Stimulated activated CD8-positive, alpha-beta memory T cell treated with anti-CD3 and anti-CD28 coated beads, Interleukin-15, amount 100 ng/mL, for 1 hour (primary cell): Measurements from ENCODE around the gene LGALSL.

ENCODE experiments used
- DNase-seq: peaks from one replicate; pipeline ENCODE4 v3.0.0-alpha.2; 2020; ENCODE audit warnings: low read depth

Gene LGALSL

DNA sequence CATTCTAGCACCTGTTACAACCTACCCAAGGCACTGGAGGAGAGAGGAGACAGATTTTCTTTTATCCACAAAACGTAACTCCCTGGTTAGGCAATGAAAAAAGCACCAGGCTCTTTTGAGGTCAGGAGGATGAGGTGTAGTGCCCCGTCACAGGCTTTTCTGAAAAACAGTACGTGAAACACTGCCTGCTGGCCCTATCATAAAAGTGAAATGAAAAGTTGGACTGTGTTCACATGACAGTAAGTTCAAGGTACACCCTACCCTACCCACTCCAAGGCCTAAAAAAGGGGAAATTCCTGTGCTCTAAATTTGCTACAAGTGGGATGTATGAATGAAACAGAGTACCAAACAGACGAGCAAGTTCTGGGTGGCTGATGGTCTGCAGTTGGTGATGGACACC is 17.6 kb downstream of the LGALSL start:
- no peak for DNase-seq

DNA sequence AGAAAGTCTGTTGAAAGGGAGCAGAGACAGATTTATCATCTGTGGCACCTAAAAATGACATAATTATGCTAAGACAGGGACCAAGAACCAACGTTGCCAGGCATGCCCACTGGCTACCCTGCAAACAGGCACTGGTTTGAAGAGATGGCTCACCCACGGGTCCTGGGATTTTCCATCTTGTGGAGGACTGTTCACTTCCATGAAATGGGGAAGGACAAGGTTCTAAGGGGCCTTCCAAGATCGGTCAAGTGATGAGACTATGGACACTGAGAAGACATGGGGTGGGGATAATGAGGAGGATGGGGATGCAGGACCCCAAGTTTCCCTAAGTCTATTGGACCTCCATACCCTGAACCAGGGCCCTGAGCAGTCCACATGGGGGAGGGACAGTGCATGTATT is 18.9 kb downstream of the LGALSL start:
- DNase-seq: no peak

DNA sequence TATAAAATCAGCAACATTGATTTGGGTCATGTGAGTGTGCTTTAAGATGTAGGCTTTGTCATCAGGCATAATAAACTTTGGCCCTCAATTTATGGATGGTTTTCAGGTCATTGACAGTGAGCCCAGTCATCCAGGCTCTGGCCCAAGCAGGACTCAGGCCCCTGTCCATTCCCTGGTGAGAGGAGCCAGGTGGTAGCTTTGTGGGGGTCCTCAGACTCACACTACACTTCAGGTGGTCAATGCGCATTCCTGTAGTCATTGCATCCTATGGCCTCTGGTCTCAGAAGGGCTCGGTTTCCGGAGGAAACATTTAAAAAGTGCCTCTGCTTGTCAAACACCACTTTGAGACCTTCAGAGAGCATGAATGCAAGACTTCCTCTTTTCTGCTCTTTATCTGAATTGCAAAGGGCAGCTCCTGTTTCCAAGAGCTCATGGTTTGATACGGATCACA is 20.2 kb downstream of the LGALSL start:
- no peak for DNase-seq

DNA sequence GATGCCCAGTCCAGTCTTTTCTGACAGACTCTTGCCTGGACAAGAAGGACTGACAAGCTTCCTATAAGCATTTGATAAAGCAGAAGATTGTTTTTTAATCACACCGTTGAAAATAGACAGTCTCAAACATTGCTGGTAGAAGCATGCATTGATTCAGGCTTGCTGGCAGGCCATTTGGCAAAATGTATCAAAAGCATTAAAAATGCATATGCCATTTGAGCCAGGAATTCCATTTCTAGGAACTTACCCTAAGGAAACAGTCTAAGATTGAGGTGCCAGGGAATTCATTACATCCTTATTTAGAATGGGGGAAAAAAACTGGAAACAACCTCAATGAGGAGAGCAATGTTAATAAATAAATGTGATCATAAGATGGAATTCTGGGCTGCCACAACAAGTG is 20.7 kb downstream of the LGALSL start:
- DNase-seq: no peak

DNA sequence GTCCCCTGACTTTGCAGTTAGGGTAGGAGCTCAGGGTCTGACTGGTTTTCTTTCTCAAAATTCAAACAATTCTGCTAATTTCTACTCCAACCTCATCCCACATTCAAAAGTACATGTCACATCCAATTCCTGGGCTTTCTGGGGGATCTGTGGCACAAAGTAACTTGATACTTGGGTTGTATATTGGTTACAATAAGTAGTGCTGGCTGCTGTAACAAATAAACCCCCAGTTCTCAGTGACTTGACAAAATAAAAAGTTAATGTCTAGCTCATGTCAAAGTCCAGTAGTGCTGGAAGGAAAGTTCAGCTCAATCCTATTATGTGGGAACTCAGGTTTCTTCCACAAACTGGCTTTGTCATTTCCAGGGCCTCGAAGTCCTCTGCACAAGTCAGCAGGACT is 23.1 kb downstream of the LGALSL start:
- DNase-seq: no peak

DNA sequence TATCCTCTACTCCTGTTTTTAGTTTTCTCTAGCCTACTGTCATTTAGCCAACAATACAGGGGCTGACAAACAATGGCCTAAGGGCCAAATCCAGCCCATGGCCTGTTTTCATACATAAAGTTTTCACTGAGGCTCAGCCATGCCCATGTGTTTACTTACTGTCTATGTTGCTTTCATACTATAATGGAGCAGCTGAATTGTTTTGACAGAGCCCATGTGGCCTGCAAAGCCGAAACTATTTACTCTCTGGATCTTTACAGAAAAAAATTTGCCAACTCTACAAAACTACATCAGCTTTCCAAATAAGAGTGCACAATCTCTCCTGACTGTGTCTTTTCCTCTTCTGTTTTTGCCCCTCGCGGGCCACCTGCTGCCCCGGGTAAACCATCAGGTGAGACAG is 24.0 kb downstream of the LGALSL start:
- DNase-seq: no peak

DNA sequence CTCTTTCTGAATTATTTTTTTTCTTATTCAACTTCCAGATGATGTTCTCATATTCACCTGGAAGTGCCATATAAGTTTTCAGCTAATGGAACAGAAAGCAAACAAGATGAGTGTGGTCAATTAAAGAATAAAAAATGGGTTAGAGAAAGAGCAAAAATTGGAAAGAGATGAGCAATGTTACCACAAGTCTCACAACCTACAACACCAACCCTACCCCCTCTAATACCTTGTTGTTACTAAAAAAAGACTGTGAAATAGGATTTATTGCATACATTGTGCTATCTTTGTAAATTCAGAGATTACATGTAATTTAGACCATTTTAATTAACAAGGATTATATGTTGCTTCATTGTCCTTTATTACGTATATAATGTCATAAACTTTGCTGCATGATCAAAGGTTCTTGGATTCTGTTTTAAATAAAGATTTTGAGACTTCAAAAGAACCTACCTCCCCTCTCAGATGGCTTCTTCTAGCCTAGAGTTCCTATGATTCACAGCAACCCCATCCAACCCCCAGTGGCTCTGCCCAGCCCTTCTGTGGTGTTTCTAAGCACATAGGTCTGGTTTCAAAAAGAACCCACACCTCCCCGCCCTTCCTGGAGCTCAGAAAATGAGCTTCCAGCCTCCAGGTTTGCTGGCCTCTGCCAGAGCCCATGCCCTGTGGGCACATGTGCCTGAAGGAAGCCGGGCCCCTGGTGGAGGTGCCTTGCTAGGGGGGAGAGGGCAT is 24.7 kb downstream of the LGALSL start:
- DNase-seq: no peak

DNA sequence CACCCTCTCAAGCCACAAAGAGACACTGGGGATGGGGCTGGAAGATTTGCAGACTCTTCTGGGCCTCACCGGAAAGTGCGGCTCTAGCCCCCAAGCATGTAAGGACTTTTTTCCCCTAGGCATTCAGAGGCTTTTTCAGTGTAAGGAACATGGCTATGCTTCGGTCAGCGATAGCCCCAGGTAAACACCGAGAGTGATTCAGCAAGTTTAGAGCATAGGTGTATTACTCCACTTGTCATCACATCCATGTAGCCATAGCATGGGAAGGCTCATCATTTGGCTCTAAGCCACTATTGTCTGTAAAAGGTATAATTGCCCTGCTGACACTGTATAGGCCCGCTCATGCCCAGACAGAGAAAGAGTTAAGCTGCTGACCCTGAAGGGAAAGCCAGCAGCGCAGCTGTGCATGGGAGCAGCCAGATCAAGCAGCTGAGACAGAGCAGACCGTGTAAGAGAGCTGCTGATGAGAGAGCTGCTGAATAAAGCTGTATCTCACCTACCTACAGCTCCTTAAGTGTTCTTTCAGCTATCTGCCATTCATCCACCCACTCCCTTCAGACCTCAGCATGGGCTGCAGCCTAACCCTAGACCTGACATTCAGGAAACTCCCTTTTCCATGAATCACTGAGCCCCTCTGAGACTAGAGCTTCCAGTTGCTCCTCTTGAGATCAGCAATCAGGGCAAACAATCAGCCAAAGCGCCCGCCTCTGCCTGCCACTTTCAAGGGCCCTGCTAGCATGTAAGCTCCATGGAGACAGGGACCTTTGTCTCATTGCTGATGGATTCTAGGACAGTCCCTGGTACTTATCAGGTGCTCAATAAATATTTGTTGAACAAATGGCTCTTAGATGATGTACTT is 25.5 kb downstream of the LGALSL start:
- DNase-seq: no peak

DNA sequence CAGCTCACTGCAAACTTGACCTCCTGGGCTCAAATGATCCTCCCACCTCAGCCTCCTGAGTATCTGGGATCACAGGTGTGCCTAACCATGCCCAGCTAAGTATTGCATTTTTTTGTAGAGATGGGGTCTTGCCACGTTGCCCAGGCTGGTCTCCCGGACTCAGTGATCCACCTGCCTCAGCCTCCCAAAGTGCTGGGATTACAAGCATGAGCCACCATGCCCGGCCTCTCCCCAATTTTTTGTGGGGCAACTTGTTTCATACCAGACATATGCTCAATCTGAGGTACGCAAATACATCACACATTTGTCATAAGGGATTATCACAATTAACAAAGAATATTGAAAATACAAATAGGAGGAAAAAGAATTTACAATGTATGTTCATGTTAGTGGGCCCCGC is 27.7 kb downstream of the LGALSL start:
- DNase-seq: no peak

DNA sequence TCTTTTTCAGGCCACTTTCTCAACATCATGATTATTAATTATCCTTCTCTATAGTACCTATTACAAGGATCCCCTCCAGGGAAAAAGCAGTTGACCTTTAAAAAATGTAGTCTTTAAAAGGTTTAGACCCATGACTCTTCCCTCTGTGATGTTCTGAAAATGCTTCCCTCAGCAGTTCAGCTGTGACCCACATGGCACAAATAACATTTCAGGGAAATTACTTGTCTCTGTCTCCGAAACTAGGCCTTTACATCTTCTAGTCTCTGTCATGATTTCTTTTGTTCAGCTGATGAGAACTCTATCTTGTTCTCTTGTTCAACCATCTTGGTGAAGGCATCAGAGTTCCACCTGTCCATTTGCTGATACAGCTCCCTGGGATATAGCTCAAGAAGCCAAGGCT is 28.3 kb downstream of the LGALSL start:
- no peak for DNase-seq

DNA sequence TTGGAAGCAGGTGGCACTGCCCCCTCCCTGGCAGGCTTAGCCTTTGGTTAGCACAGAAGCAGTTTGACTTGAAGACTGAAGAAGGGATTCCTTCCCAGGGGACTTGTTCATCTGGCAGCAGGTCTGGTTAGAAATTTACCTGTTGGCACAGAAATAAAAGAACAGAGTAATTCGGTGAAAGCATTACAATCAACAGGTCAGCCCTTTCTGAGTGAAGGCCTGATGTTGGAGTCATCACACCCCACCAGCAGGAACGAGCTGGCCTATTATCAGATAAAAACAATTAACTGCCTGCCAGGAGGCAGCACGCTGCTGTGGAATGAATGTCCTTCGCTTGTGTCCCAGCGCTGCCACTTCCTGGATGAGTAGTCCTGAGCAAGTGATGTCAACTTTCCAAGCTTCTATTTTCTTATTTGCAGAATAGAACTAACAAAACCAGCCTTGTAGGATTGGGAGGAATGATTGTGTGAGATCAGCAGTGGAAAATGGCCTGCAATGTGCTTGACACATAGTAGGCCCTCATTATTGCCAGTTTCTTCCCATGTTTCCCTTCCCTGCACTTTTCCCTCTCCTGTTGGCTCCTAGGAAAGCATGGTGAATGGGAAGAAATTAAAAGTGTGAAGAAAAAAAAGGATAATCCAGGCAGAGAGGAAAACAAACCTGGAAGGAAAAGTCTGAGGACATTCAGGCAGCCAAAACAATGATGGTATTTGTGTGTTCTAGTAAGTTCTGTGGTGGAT is 29.0 kb downstream of the LGALSL start:
- no peak for DNase-seq

DNA sequence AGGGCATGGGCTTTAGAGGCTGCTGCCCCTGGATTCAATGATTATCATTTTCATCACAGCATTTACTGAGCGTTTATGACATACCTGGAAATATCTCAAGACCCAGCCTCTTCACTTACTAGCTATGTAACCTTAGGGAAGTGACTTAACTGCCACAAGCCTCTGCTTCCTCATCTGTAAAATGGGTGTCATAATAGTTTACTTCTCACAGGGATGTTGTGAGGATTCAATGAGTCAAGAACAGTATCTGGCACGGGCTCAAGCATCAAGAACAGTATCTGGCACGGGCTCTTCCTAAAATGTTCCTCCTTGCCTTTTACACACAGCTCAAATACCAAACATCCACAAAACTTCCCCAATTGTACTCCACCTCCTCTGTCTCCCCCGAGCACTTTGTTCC is 31.4 kb downstream of the LGALSL start:
- DNase-seq: no peak

DNA sequence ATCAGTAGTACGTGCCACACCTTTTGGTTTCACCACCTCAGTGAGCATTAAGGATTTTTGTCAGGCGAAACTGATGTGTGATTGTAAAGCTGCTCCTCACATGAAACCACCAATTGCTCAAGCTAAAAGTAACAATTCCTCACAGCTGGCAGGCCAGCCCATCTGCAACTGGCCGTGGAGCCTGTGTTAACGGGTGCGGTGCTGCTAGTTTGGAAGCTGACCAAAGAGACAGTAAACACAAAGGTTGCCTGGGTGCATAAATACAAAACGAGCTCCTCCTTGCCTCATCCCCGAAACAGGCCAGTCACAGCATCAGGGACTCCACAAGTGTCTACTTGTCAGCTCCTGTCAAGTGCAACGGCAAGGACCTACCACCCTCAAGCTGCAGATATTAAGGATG is 32.0 kb downstream of the LGALSL start:
- DNase-seq: no peak

DNA sequence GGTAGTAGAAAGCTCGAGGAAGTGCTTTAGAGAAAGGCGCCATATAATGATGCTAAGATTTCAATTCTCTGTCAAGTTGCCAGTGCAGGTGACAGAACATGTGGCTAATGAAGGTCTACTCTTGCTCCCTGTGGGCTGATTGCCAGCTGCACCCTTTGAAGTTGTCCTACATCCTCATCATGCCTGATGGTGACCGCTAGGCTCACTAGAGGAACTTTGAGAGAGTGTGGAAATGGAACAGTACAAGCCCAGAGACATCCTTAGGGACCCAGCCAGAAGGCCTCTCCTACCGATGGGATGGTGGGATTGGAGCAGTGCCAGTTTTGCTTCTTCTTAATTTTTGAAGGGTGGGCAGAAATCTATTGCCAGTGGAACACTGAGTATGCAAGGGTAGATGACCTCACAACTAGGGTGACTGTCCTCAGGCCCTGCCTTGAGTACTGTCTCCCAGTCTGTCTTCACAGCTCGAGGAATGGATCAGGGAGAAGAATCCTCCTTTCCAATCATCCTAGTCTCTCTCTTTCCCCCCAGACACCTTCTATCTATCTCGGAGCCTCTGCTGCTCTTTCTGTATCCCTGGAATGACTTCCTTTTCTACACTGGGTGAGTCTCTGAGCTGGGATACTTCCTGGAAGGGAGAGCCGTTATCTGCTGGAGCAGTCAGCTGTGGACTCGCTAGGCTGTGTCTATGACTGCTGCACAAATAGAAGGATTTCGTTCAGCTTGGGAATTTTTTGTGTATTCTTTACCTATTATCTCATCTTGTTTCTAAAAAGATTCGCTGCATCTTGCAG is 33.5 kb downstream of the LGALSL start:
- DNase-seq: no peak

DNA sequence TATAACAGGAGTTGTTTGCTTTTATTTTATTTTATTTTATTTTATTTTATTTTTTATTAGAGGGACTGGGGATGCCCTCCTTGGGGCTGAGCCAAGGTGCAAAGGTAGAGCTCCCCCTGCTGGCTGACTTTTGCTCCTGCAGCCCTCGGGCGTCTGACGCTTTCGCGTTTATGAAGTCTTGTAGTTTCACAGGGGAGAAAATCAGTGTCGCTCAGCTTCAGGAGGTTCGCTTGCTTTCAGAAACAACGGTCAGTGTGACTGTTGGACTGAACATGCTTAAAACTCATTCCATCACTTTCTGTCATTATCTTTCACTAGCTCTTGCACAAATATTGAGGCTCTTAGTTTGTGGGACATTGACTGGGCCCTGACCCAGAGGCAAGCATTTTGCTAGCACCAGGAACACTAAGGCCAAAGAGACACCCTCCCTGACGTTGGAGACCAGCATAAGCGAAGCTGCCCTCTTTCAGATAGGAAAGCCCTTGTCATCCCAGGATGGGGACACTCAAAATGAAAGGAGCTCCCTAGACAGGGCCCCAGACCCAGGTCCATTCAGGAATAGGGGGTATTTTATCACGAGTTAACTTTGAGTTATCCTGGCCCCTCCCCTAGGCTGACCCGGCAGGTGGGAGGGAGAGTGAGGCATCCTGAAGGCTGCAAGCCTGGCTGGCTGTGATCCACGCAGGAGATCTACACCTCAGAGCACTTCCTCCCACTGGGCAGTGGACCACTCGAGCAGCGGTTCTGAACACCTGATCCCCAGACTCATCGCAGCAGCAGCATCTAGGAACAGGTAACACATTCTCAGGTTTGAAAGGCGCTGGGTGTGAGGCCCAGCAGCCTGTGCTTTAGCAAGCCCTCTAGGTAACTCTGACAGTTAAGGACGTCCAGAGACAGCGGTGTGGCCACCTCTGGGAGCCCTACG is 34.4 kb downstream of the LGALSL start:
- peak; percentile 74 for DNase-seq

DNA sequence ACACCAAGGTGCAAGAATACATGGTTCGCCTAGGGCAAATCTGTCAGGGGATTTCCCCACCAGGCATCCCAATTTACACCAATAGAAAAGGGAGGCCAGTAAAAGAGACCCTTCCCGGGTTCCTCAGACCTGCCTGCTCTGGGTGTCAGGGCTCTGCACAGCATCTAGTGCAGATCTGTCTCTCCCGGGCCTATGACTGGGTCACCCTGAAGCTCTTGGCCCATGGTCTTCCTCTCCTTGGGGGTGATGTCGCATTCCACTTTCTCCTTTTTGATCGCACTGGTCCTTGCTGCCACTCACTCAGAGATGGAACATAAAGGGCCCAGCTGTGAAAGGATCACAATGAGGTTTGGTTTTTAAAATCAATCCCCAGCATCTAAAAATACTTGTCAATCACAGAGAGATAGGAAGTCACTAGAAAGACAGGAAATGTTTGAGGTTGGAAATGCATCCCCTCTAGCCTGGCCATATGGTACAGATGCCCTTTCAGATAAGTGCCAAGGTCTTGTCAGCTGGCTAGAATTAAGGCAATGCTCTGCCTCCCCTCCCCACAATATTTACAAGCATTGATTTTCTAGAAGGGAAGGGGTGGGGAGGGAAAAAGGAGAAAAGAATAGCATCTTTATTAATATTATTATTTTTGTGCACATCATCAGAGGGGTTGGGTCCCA is 35.3 kb downstream of the LGALSL start:
- DNase-seq: no peak

DNA sequence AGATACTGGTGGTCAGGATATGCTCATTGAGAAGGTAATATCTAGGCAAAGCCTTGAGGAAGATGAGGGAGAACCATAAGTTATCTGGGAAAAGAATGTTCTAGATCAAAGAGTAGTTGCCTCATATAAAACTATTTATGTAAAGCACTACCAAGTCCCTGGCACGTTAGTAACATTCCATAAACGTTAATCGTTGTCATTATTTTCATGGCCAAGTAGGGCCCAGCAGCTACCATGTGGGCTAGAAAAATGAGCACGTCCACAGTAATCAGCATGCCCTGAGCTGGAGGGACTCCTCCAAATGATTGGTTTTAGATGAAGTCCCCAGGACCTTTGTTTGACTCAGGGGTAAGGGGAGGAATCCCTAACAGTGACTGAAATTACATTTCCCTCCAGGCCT is 37.5 kb downstream of the LGALSL start:
- no peak for DNase-seq

DNA sequence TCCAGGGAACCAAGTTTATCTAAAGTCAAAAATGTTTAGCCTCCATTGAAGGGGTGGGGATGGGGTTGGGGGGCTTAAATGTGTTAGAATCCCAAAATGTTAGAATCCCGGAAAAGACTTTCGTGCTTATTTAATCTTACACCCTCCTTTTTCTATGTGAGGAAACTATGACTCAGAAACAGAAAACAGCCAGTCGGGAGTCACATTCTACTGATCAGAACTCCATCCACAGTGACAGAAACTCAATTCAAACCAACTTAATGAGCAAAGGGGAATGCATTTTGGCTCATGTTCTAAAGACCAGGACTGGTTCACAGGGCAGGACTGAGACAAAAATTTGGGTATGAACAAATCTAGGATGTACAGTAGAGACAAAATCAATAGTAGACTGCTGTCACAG is 38.3 kb downstream of the LGALSL start:
- no peak for DNase-seq

DNA sequence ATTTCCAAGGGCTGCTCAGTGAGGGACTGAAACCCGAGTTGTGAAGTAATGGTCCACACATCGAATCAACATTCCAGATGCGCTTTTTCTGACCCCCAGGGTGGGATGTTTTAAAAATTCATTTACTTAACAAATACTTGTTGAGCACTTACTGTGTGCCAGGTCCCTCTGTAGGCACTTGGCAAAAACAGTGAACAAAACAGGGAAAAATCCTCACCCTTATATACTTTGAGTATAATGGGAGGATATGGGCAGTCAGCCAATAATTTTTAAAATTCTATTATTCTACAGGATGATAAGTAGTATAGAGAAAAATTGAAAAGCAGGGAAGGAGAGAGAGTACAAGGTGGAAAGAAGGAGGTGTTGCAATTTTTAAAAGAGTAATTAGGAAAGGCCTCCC is 38.9 kb downstream of the LGALSL start:
- DNase-seq: no peak

DNA sequence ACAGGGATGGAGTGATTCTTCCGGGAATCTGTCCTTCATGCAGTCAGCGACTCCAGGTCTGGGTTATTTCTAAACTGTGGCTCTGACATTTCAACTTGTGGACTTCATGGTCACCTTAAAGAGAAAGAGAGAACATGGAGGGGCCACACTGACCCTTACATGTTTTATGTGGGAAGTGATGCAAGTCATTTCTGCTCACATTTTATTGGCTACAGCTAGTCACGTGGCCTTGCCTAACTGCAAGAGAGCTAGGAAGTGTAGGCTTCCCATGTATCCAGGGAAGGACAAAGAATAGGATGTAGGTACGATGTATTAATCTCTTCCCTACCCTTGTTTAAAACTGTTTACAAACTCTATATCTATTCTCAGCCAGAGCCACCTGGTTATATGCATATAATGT is 39.8 kb downstream of the LGALSL start:
- no peak for DNase-seq
